ENCODE measurements around the gene TMEM94.

- TF ChIP-seq CTCF (IDR thresholded peaks at IDR 0.05; ENCODE audit: low read length) (no peak), EZH2phosphoT487 (IDR thresholded peaks at IDR 0.05; ENCODE audit: low read length) (no peak), EZH2 (optimal IDR thresholded peaks at IDR 0.05; ENCODE audit: low read depth, low read length) (no peak)
Measured at GRCh38 chr17:75463603-75464002, 7.2 kb downstream of the TMEM94 start.

Data from MM.1S (cell line).